Cardiac muscle cell (in vitro differentiated cells and primary cell): Measurements from ENCODE around the gene ELMOD2. TPM values are rescaled to one million over a fixed set of nuclear protein-coding genes. Genes with fewer than 3 reads are reported as not detected.
A peak's percentile ranks its signal among the peaks of the same experiment; 100 is the strongest.

Source experiments
- DNase-seq, 2 donors: peaks; one replicate each; pipeline versions ENCODE4 v3.0.0 to v3.0.0-alpha.2; 2010 to 2017; ENCODE audit warnings: low read depth in 1 of 2, low spot score in 1 of 2
- H3K27ac ChIP-seq: fragments of 200-600 bp; sonication (generic); 2 replicates; pipeline ENCODE4 v1.5.1; 2016
- H3K27me3 ChIP-seq: fragments of 200-600 bp; sonication (generic); 2 replicates; pipeline ENCODE4 v1.6.0; 2016; ENCODE audit warnings: control low read depth
- H3K36me3 ChIP-seq: fragments of 200-600 bp; sonication (generic); 2 replicates; pipeline ENCODE4 v1.5.1; 2016; ENCODE audit warnings: control low read depth
- H3K4me1 ChIP-seq: fragments of 200-600 bp; sonication (generic); 2 replicates; pipeline ENCODE4 v1.8.1; 2017; ENCODE audit warnings: low read depth, mild to moderate bottlenecking, mixed run types
- H3K4me3 ChIP-seq: fragments of 200-600 bp; sonication (generic); 2 replicates; pipeline ENCODE4 v1.5.1; 2016; ENCODE audit warnings: mild to moderate bottlenecking
- H3K9me3 ChIP-seq: fragments of 200-600 bp; sonication (generic); 2 replicates; pipeline ENCODE4 v1.5.1; 2017; ENCODE audit warnings: low read depth, mild to moderate bottlenecking, control low read depth
- CTCF ChIP-seq: IDR thresholded peaks from 2 replicates; pipeline ENCODE4 v1.5.1; 2012; ENCODE audit warnings: low read depth, mild to moderate bottlenecking, low read length
- polyA plus RNA-seq: library from polyadenylated mRNA; unstranded; fragments of >200 nt; fragmentation: Nextera tagmentation; extraction: Ambion mirVana; gene quantifications from 2 replicates; pipeline ENCODE4 v1.2.1, GENCODE V29; 2016
- total RNA-seq: library from RNA; depleted of rRNA; stranded (reverse); fragments of >200 nt; gene quantifications from 2 replicates; pipeline ENCODE4 v1.2.3, GENCODE V29; 2016

ELMOD2 gene
- total and polyA plus RNA-seq, 2 experiments from 2014 or later, result 26.1 to 66.5 TPM

DNA sequence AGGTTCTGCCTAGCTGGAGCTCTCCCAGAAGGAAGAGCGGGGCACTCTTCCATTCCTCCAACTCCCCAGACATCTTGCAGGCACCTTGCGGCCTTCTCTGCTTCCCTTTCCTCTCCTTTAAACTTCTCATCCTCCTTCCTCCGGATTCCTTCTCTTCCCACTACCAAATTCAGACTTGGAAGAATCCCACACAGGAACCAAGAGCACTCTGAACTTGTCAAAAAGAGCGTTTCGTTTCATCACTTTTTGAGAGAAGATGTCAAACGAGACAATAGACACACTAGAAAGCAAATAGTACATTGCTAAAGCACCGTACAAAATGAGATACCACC lies 45.3 kb downstream of the ELMOD2 start:
- peaks cover 86% of the 10 kb centered on the region for H3K27me3 ChIP-seq
- no peak for DNase-seq
- H3K9me3 ChIP-seq, result no peaks in the 10 kb centered on the region
- H3K36me3 ChIP-seq, result no peaks in the 10 kb centered on the region
- H3K4me1 ChIP-seq, result no peaks in the 10 kb centered on the region
- no peak for TF ChIP-seq CTCF
- no peak overlapping the region for H3K27ac ChIP-seq
- peak overlapping the region; percentile 51 for H3K4me3 ChIP-seq

DNA sequence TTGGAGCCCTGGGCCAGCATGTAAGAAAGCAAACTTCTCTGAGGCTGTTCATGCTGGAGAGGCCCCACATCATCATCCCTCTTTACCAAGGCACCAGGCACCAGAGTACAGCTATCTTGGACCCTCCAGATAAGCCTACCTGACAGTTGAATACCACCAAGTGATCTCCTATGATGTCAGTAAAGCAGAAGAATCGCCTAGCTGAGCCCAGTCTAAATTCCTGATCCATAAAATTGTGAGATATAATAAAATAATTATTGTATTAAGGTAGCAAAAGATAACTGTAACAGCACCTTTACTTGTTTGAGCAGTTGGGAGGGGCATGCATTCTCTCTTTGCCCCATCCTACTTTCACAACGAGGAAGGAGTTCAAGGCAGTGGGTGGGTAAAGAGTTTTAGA lies 47.7 kb downstream of the ELMOD2 start:
- peaks cover 66% of the 10 kb centered on the region for H3K27me3 ChIP-seq
- no peak for TF ChIP-seq CTCF
- no peaks in the 10 kb centered on the region for H3K9me3 ChIP-seq
- no peak for DNase-seq
- H3K4me3 ChIP-seq, result no peak overlapping the region
- H3K4me1 ChIP-seq, result no peaks in the 10 kb centered on the region
- H3K27ac ChIP-seq, result no peak overlapping the region
- no peaks in the 10 kb centered on the region for H3K36me3 ChIP-seq

DNA sequence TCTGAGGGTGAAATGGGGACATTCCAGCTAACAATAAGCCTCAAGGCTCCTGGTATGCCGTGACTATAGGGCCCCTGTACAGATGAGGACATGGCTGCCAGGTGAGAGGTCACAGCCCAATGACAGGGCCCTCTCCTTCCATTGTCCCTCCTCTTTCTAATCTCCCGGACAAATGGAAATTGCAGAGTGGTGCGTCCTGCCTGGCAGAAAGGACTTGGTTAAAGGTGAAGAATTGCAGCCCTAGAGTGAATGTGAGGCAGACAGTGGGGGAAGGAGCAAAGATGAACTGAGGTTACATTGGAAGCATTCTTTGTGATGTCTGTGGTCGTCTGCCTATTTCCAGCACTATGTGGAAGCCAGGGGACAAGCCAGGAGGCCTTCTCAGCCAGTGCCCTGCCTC lies 51.5 kb downstream of the ELMOD2 start:
- no peak for DNase-seq
- H3K4me3 ChIP-seq, result no peak overlapping the region
- TF ChIP-seq CTCF, result no peak

DNA sequence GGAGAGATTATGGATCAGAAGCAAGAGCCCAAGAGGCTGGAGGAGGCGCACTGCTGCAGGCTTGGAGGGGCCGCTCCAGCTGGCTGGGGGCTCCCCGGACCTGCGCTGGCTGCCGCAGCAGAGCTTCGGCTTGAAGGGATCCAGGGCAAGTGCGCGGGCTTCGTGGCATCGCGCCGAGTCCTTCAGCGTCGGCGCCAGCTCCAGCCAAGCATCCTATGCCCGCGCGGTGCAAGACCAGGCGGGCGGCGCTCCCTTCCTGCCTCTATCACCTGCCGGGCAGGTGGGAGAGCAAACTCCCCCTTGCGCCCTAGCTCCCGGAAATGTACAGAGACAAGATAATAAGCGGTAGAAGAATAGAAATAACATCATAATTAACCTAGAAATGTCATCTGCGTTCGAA lies 55.3 kb downstream of the ELMOD2 start:
- no peaks in the 10 kb centered on the region for H3K36me3 ChIP-seq
- no peak for TF ChIP-seq CTCF
- H3K4me3 ChIP-seq, result no peak overlapping the region
- H3K9me3 ChIP-seq, result no peaks in the 10 kb centered on the region
- no peak for DNase-seq
- H3K27ac ChIP-seq, result no peak overlapping the region
- no peaks in the 10 kb centered on the region for H3K4me1 ChIP-seq
- peaks cover 24% of the 10 kb centered on the region for H3K27me3 ChIP-seq

More for the DNA sequence above, 51.5 kb downstream of the ELMOD2 start:
- no peaks in the 10 kb centered on the region for H3K9me3 ChIP-seq
- no peak overlapping the region for H3K27ac ChIP-seq
- no peaks in the 10 kb centered on the region for H3K36me3 ChIP-seq
- H3K4me1 ChIP-seq, result no peaks in the 10 kb centered on the region
- peaks cover 50% of the 10 kb centered on the region for H3K27me3 ChIP-seq

DNA sequence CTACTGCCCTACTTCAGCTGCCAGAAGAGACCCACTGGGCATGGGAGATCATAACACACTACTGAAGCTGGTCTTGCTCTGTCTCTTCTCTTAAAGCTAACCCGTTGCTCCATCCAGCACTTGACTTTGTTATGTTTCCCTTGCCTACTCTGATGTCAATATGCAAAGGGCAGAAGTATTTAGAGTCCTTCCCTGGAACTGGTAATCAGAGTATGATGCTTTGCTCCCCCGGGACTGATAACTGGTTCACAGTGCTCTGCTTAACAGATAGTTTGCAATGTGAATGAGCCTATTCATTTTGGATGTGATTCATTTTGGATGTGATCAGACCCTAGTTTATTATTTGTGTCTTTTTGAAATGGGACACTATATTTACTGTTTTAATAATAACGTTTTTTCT lies 57.1 kb downstream of the ELMOD2 start:
- no peak for TF ChIP-seq CTCF
- H3K27ac ChIP-seq, result no peak overlapping the region
- H3K36me3 ChIP-seq, result no peaks in the 10 kb centered on the region
- no peaks in the 10 kb centered on the region for H3K9me3 ChIP-seq
- DNase-seq, result peak in 1 of 2 donors; percentile 3
- peaks cover 24% of the 10 kb centered on the region for H3K27me3 ChIP-seq
- no peak overlapping the region for H3K4me3 ChIP-seq
- H3K4me1 ChIP-seq, result no peaks in the 10 kb centered on the region

GRCh38 chr4:140584439-140584838 lies 60.5 kb downstream of the ELMOD2 start:
- Histone ChIP-seq H3K36me3 (no peaks in the 10 kb centered on the region), H3K27me3 (peaks cover 4% of the 10 kb centered on the region), H3K9me3 (no peaks in the 10 kb centered on the region), H3K4me1 (no peaks in the 10 kb centered on the region), H3K27ac (no peak overlapping the region), H3K4me3 (no peak overlapping the region)
- no peak for DNase-seq
- no peak for TF ChIP-seq CTCF
